PC-3 (cell line): ENCODE results near the gene PLIN1.

Experiments
- CTCF ChIP-seq: fragments of 300-600 bp; sonication (generic); conservative IDR thresholded peaks from 2 replicates; pipeline ENCODE4 v1.5.1; 2017; ENCODE audit warnings: antibody characterized with exemption, low read depth, mild to moderate bottlenecking, low read length
- EZH2 ChIP-seq: fragments of 300-600 bp; sonication (generic); IDR thresholded peaks from one replicate; pipeline ENCODE4 v1.6.1; 2017; ENCODE audit warnings: antibody characterized with exemption, mild to moderate bottlenecking, low read length; ENCODE audit not compliant: unreplicated experiment

- no peak for TF ChIP-seq CTCF
- no peak for TF ChIP-seq EZH2
These were observed 6.7 kb downstream of the PLIN1 start for GRCh38 chr15:89672221-89673164.
